Measurements from ENCODE around the gene GREB1.
"Not testable (repeated sequence)": the region's sequence is repeated elsewhere in the genome, so short reads cannot be mapped to it uniquely, and the experiment has no call there.

The GREB1 gene

DNA sequence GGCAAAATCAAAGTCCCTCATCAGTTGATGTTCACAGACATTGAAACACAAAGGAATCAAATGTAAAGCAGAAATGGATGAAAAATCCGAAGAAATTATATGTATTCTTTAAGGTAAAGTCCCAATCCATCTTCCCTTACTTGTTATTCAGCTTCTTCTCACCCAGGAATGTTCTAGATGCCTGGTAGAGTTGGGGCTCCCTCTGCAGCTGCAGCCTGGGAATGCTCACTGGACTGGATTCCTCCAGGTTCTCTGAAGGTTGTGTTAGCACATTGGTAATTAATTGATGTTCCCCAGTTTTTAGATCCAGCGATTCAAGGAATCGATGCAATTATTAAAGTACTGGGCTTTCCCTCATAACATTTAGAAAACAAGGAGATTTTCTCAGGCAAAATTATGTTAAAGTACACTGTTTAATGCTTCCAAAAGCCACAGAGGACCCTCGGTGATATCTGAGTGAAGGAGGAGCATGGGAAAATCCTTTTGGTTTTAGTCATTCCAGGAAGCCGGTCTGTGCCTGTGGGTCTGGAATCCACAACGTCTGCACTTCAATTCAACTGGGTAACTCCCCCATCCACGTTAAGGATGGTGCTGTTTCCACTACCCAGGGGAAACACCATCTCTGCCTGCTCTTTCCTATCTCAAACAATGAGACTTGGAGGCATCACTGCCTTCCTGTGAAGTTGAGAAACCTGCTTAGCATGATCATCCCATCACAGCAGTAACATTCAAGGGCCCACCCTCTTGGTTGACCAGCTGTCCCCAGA is 114.2 kb downstream of the GREB1 start:
- no peak for DNase-seq

GRCh38 chr2:11649093-11649492 is 115.2 kb downstream of the GREB1 start:
- no peak for DNase-seq

DNA sequence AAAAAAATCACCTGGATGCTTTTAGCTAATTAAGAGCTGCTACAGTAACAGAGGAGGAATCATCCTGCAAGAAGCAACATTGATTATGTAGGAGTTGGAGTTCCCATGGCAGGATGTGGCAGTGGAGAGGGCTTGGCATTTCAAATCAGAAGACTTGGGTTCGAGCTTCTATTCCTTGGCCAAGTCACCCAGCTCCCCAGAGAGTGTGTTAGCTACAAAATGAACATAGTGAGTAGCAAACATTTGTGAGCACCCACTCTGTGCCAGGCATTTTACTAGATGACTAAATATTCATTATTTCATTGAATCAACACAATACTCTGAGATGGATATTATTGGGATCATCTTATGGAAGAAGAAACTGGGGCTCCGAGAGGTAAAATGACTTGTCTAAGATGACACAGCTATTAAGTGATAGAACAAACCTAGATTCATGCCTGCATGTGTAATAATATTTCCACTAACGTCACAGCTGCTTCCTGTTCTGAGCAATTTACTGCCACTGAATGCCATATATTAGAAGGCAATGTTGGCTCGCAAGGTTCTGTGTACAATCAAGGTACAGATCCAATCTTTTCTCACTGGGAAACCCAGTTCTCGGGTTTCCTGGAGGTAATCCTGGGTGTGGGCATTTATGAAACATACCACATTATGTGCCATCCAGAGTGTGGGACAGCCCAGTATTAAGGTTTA is 118.2 kb downstream of the GREB1 start:
- DNase-seq, result no peak

GRCh38 chr2:11652553-11652952 is 118.7 kb downstream of the GREB1 start:
- DNase-seq, result no peak

DNA sequence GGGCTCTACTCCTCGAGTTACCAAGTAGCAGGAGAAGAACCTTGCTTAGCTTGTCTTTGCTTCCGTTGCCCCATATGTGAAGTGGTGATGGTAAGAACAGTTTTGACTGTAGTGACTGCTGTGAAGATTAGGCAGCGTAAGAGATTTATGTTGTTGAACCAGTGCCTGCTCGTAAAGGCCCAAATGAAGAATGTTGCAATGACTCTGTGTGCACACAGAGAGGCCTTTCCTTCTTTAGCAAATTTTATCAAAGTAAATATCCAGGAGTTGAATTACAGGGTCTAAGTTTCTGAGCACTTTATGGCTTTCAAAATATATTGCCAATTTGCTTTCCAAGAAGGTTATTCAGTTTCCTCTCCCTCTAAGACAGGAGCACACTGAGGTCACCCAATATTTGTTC is 121.7 kb downstream of the GREB1 start:
- DNase-seq, result no peak

DNA sequence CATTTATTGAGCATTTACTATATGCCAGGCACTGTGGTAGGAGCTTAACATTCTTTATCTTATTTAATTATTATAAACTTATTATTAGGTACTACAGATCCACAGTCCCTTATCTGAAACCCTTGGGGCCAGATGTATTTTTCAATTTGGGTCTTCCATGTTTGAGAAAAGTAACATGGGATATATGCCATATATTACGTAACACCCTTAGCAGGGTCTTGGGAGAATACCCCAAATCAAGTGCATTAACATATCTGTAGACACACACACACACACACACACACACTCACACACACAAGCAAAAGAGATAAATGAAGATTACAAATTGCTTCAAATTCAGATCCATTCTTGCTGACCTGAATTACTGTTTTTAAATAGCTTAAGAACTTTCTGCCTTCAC is 122.4 kb downstream of the GREB1 start:
- DNase-seq, result no peak

DNA sequence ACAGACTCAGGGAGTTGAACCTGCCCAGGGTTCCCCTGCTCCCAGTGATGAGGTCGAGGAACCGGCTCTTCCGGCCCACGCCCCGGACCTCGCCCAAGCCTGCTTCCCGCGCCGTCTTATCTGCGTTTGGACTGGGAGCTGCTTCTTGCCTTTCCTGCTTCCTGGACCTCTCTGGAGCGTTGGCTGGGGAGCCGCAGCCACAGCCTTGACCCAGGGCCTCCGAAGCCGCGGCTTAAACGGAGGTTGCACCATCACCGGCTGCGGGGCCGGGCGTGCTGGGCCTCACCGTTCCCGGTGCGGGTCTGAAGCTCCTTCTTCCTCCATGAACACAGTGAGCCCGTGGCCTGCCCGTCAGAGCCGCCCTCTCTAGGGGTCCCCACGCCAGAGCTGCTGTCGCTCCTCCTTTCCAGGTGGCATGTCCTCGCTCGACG is 122.8 kb downstream of the GREB1 start:
- no peak for DNase-seq

DNA sequence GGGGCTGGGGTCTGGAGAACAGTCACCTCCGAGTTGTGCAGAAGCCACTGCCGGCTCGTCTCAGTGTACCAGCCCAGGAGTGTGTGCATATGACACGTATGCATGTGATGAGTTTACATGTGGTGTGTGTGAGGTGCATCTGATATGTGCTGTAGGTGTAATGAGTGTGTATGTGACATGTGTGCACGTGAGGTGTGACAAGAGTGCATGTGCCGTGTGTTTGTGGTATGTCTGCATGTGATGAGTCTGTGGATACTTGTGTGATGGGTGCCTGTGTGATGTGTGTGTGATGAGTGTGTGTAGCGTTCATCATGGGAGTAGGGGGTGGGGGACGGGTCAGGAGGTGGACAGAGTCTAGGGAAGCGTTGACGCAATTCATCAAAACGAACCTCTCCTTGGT is 123.3 kb downstream of the GREB1 start:
- DNase-seq, result no peak

DNA sequence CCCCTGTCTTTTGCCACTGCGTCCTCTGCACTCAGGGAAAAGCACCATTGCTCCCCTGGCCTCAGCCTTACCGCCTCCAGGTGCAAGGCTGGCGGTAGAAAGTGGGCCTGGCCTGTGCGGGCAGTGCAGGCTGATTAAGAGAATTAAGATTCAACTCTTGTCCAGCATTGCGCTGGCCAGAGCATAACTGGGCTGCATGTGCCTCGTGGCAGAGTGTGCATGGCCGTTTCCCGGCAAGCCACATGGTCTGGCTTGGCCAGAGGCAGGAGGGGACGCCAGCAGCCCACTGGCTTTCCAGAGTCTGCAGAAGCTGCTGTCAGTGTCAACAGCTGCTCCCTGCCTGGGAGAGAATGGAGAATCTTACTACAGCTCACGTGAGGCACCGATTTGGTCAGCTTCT is 123.8 kb downstream of the GREB1 start:
- no peak for DNase-seq

DNA sequence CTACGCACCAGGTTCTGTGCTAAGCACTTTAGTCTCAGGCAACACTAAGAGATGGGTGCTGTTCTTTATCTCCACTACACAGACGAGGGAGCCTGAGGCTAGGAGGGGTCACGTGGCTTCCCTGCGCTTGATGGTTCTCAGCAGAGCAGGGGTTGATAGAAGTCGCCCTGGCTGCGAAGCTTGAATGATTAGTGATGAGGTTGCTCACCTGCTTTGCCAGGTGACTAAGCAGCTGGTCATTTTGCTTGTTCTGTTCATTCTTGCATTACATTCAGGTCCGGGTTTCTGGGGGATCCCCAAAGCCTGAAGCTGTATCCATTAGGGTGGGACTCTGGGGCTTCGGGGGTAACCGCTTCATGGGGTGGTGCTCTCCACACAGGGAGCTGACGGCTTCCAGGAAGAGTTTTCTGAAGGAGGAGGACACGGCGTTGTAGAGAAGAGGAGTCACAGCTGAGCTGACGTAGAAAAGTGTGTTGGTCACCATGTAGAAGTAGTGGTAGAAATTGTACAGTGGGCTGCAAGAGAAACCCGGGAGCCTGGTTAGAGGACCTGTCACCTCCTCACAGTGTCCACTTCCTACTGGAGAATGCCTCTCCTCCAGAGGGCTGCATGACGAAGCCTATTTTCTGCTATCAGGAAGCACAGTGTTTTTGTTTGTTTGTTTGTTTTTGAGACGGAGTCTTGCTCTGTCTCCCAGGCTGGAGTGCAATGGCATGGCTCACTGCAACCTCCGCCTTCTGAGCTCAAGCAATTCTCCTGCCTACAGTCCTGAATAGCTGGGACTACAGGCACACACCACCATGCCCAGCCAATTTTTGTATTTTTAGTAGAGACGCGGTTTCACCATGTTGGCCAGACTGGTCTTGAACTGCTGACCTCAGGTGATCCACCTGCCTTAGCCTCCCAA is 124.6 kb downstream of the GREB1 start:
- no peak for DNase-seq

- no peak for DNase-seq
These were observed 125.2 kb downstream of the GREB1 start for GRCh38 chr2:11659115-11659475.

- no peak for DNase-seq
These were observed 126.0 kb downstream of the GREB1 start for GRCh38 chr2:11659851-11660250.

DNA sequence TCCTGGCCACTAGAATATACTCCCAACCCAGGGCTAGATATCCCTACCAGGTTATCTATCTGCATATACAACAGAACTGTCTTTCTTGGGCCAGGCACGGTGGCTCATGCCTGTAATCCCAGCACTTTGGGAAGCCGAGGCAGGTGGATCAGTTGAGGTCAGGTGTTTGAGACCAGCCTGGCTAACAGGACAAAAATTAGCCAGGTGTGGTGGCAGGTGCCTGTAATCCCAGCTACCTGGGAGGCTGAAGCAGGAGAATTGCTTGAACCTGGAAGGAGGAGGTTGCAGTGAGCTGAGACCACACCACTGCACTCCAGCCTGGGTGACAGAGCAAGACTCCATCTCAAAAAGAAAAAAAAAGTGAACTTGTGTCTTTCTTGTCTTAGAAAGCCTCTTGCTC is 126.6 kb downstream of the GREB1 start:
- DNase-seq, result not testable (repeated sequence)

DNA sequence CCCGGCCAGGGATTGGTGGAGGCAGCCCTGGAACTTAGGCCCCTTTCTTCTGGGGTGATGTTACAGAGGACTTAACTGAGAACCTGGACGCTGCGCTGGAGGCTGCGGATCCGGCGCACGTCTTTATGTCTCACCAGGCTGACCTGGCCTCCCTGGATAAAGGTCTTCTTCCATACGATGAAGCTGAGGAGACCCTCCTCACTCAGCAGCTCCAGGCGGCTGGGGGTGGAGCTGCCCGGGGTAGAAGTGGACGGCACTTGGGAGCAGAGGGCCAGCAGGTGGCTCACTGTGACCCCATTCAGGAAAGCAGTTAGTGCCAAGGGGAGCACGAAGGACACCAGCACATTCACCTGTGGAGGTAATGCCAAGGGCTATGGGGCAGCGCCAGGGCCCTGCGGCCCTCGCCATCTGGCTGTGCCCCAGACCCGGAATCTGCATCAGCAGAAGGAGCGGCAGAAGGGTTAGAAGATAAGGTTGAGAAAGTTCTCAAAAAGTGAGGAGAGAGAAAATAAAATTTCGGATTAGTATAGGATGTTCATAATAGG is 128.1 kb downstream of the GREB1 start:
- DNase-seq, result no peak

- no peak for DNase-seq
These were observed 129.0 kb downstream of the GREB1 start for GRCh38 chr2:11662882-11663281.

- no peak for DNase-seq
These were observed 129.6 kb downstream of the GREB1 start for GRCh38 chr2:11663427-11663826.

DNA sequence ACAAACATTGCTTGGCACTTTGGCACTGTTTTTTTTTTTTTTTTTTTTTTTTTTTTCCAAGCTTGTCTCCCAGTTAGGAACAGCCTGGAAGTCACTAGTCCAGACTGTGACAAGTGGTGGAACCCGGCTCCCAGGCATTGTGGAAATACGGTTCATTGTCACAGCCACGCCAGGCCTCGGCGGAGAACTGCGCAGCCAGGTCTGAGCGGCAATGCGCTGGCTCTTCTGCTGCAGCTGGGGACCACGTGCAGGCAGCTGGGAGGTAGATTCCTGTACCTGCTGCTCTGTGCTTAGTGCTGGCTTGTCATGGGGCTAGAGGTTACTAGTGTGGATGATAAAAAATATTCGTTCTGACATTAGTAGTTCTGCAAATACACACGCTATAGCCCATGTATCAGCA is 131.2 kb downstream of the GREB1 start:
- no peak for DNase-seq

DNA sequence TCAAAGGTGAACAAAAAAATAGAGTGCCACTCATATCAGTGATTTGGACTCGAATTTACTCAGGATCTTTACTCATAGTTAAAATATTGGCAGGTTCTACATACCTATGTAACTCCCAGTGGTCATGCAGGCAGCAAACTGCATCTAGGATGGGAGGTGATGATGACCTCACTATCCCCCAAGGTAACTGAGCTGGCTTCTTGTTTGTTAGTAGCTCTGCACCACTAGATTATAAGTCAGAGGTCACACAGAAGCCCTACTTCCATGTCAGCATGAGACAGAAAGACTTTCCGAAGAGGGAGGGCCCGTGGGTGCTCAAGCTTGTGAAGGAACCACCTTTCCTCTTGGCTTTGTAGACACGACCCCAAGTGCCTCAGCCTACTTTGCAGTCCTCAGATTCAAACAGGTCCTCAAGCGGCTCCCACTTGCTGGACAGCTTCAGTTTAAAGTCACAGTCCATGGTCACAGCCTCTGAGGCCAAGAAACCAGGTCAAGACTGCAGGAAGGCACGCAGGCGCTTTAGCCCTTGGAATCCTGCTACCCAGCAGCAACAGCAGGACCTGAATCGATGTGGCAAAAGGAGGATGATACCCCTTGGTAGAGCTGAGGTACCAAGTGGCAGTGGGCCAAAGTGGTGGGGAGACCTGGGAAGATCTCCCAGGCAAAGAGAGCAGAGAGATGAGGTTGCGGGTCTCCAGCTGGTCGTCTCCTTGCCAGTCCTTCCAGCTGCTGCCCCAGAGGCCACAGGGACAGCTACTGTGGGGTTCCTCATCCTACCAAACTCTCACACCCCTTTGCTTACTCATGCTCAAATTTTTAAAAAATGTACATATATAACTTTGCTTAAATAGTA is 131.9 kb downstream of the GREB1 start:
- no peak for DNase-seq

DNA sequence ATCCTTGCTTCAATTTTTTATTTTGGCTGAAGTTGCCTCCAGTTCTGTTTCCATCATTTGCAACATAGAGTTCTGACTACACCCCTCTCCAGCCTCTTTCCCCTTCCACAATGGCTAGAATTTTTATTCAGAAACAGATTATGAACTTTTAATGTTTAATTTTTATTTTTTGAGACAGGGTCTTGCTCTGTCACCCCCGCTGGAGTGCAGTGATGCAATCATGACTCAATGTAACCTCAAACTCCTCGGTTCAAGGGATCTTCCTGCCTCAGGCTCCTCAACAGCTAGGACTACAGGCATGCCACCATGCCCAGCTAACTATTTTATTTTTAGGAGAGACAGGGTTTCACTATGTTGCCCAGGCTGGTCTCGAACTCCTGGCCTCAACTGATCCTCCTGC is 133.3 kb downstream of the GREB1 start:
- no peak for DNase-seq

GRCh38 chr2:11667866-11668637 is 134.2 kb downstream of the GREB1 start:
- DNase-seq, result no peak

DNA sequence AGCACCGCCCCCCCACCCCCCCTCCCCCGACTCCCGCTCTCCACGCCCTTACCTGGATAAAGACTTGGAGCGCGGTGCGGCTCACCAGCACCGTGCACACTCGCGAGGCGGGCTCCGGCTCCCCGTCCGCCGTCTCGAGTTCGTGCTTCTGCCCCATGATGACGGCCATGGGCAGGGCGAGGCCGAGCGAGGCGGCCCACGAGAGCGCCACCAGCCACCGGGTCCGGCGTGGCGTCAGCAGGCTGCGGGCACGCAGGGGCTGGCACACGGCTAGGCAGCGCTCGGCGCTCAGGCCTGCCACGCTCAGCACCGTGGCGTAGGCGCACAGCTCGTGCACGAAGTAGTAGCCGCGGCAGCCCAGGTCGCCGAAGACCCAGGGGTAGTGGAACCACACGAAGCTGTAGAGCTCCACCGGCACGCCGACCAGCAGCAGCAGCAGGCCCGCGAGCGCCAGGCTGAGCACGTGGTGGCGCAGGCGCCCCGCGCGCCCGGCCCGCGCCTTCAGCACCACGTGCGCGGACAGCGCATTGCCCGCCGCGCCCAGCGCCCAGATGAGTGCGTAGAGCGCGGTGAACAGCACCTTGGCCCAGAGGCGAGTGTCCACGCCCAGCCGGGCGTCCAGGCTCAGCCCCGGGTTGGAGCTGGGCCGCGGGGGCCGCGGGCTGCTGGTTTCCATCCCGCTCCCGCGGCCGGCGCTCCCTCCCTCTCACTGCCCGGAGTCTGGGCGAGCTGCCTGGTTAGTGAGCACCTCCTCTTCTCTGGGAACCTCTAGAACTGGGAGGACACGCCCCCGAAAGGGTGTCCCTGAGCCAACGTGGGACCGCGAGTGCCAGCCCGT is 135.8 kb downstream of the GREB1 start, which contains the start of gene NTSR2:
NTSR2 (minus strand) TSS at position 742 of the 838 bp plus-strand sequence; CDS start at position 676, 66 bp downstream.
- peak; percentile 24 for DNase-seq

Data from stimulated activated CD4-positive, alpha-beta T cell treated with anti-CD3 and anti-CD28 coated beads, Interleukin-4, amount 100 ng/mL, for 1 hour (primary cell).